Suppressor macrophage treated with lipopolysaccharide for 4 hours (primary cell): ENCODE measurements around the gene MT1F.
A peak's percentile ranks its signal among the peaks of the same experiment; 100 is the strongest.
"Not testable (repeated sequence)": the region's sequence is repeated elsewhere in the genome, so short reads cannot be mapped to it uniquely, and the experiment has no call there.

Source experiments
- DNase-seq: peaks from one replicate; pipeline ENCODE4 v3.0.0-alpha.2; 2020

The MT1F gene

DNA sequence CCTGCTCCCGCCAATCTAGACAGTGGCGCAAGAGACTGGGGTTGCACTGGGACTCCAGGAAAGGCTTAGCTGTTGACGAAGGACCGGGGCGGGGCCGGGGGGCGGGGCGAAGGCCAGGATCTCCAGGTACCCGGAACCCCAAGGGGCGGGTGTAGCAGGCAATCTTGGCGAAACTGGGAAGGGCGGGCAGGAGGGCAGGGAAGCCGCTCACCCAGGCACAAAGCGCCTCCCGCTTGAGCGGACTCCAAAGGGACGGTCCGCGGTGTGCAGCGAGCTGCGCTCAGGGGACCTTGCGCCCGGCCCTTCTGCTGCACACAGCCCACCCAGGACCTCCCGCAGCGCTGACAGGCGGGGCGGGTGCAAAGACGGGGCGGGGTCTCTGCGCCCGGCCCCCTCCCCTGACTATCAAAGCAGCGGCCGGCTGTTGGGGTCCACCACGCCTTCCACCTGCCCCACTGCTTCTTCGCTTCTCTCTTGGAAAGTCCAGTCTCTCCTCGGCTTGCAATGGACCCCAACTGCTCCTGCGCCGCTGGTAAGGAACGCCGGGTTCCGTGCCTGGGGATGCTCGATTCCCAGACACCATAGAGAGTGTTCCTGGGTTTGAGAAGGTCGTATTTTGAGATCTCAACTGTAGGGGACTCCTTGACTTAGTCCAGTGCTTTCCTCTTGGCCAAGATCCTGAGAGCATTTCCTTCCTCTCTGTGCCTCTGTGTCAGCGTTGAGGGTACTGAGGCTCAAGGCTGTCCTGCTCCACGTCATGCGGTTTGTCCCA is at the start of gene MT1F:
Gene MT1F (plus strand): TSS at position 405 of the 772 bp plus-strand sequence. CDS start 100 bp downstream, at position 505.
- DNase-seq, result peak; percentile 86

DNA sequence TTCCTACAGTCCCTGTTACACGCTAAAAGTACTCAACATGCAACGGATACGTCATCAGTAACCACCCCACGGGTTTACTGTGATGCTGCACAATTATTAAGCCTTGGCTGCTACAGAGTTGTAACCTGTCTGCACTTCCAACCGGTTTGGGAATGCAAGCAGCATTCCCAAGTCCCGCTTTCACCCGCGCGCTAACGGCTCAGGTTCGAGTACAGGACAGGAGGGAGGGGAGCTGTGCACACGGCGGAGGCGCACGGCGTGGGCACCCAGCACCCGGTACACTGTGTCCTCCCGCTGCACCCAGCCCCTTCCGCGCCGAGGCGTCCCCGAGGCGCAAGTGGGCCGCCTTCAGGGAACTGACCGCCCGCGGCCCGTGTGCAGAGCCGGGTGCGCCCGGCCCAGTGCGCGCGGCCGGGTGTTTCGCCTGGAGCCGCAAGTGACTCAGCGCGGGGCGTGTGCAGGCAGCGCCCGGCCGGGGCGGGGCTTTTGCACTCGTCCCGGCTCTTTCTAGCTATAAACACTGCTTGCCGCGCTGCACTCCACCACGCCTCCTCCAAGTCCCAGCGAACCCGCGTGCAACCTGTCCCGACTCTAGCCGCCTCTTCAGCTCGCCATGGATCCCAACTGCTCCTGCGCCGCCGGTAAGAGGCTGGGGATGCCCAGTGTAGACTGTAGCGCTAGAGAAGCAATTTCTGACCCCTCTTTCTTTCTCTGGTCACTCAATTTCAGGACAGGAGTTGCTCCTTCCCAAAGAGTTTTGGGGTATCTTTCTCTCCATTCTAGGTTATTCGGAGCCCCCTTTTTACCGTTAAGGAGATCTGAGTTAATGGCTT is 49.5 kb upstream of the MT1F start, which contains the start of gene MT2A:
Gene MT2A (plus strand): TSS at position 542 of the 833 bp plus-strand sequence. CDS start 72 bp downstream, at position 614.
- peak; percentile 99 for DNase-seq

GRCh38 chr16:56608876-56609462 is 48.8 kb upstream of the MT1F start:
- DNase-seq, result no peak

GRCh38 chr16:56609463-56609921 is 48.3 kb upstream of the MT1F start:
- peak; percentile 98 for DNase-seq

- peak; percentile 99 for DNase-seq
Observed at GRCh38 chr16:56610017-56610608, 47.6 kb upstream of the MT1F start.

GRCh38 chr16:56610609-56611111 is 47.1 kb upstream of the MT1F start:
- DNase-seq, result no peak

- peak; percentile 71 for DNase-seq
Observed at GRCh38 chr16:56611281-56611833, 46.4 kb upstream of the MT1F start.

- no peak for DNase-seq
Observed at GRCh38 chr16:56613706-56614105, 44.1 kb upstream of the MT1F start.

DNA sequence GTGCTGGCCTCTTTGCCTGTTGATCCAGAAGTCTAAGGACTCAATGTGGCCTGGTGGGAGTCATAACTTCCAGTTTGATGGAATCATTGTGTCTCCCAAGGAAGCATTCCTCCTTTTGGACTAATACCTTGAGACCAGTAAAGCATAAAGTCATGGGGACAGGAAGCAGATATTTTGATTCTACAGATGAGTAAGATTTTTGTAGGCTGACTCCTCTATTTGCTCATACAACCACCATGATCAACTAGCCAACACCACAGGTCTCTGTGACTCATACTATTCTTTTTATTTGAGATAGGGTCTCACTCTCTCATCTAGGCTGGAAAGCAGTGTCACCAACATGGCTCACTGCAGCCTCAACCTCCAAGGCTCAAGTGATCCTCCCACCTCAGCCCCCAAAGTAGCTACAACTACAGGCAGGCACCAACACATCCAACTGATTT is 43.2 kb upstream of the MT1F start:
- no peak for DNase-seq

DNA sequence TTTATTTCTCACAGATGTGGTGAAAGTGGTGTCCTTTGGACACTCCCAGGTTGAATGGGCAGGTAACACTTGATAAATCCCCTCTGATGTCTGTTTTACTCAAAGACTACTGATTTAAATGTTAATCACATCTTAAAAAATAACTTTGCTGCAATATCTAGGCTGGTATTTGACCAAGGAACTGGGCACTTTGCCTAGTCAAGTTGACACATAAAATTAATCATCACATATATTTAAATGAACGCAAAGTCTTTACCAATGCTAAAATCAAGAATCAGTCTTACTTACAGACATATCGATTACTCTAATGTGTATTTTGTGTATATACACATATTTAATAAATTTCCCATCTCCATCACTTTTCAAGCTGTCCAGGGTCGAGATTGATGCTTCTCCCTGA is 42.4 kb upstream of the MT1F start:
- DNase-seq, result no peak

GRCh38 chr16:56616608-56617211 is 41.0 kb upstream of the MT1F start:
- no peak for DNase-seq

DNA sequence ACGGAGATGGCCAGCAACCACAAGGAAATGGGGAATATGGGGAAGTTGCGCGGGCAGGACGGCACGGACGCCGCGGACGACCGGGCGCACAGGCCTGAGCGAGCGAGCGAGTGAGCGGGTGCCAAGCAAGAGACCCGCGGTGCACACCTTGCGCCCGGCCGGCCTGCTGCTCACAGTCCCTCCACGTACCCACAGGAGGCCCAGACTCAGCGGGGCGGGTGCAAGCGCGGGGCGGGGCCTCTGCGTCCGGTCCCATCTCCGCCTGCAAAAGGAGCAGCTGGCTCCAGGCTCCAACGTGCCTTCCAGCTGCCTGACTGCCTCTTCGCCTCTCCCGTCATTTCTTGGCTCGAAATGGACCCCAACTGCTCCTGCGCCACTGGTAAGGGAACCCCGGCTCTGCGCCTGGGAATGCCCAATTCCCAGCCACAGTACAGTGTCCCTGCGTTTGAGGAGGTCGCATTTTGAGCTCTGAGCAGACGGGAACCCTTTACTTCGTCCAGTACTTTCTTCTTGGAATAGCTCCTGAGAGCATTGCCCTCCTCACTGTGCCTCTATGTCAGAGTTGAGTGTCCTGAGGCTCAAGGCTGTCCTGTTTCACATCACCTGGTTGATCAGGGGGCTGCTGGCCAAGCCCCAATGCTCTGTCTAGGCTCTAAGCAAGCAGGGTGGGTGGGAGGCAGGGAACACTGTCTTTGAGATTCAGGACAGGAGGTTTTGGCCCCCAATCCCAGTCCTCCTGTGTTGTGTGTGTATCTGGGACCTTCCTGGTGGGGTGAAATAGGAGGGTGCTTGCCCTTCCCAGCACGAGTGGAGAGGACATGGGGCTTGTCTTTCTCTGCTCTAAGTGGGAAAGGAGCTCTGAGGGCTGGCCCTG is 40.3 kb upstream of the MT1F start:
- DNase-seq, result peak; percentile 39

- DNase-seq, result no peak
Observed at GRCh38 chr16:56618138-56618537, 39.6 kb upstream of the MT1F start.

DNA sequence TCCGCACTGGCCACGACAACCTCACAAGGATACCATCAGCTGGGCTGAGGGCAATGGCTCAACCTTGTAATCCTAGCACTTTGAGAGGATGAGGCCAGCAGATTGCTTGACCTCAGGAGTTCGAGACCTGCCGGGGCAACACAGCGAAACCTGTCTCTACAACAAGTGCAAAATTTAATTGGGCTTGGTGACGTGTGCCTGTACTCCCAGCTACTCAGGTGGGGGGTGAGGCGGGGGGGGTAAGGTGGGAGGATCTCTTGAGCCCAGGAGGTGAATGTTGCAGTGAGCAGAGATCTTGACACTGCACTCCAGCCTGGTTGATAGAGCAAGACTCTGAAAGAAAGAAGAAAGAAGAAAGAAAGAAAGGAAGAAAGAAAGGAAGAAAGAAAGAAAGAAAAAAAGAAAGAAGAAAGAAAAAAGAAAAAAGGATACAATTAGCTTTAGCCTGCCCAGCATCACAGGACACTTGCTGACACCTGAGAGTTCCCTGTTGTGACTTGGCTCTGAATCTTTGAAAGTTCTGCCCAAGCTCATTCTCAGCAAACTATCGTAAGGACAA is 37.3 kb upstream of the MT1F start:
- no peak for DNase-seq

DNA sequence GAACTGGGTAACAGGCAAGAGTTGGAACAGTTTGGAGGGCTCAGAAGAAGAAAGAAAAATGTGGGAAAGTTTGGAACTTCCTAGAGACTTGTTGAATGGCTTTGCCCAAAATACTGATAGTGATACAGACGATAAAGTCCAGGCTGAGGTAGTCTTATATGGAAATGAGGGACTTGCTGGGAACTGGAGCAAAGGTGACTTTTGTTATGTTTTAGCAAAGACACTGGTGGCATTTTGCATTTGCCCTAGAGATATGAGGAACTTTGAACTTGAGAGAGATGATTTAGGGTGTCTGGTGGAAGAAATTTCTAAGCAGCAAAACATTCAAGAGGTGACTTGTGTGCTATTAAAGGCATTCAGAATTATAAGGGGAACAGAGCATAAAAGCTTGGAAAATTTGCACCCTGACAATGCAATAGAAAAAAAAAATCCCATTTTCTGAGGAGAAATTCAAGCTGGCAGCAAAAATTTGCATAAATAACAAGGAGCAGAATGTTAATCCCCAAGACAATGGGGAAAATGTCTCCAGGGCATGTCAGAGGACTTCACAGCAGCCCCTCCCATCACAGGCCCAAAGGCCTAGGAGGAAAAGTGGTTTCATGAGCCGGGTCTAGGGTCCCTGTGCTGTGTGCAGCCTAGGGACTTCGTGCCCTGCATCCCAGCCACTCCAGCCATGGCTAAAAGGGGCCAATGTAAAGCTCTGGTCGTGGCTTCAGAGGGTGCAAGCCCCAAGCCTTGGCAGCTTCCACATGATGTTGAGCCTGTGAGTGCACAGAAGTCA is 35.9 kb upstream of the MT1F start:
- DNase-seq, result not testable (repeated sequence)

DNA sequence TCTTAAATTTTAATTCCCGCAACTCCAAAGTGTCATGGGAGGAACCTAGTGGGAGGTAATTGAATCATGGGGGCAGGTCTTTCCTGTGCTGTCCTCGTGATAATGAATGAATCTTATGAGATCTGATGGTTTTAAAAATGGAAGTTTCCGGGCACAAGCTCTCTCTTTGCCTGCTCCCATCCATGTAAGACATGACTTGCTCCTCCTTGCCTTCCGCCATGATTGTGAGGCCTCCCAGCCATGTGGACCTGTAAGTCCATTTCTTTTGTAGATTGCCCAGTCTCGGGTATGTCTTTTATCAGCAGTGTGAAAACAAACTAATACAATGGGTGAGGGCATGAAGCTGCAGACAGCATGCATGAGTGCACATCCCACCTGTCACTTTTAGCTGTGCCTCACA is 34.6 kb upstream of the MT1F start:
- not testable (repeated sequence) for DNase-seq

GRCh38 chr16:56623637-56624036 is 34.1 kb upstream of the MT1F start:
- DNase-seq, result no peak

DNA sequence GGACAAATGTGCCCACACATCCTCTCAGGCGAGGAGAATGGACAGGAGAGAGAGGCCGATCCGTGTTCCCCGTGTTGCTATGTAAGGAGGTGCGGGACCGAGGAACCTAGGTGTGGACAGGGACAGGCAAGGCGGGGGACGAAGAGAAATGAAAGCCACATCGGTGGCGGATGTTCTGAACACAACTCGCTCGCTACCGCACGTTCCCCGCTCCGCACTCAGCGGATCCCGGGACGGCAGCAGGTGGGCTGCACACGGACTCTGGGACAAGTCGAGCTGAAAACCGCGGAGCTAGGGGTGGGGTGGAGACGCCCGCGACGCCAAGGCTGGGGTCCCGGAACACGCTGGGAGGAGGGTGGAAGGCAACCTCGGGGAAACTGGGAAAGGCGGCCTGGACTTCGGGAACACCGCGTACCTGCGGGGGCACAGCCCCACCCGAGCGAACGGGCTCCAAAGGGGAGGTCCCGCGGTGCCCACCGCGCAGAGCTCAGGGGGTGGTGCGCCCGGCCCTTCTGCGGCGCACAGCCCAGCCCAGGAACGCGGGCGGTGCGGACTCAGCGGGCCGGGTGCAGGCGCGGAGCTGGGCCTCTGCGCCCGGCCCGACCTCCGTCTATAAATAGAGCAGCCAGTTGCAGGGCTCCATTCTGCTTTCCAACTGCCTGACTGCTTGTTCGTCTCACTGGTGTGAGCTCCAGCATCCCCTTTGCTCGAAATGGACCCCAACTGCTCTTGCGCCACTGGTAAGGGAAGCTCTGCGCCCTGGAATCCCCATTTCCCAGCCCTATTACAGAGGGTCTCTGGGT is 32.4 kb upstream of the MT1F start, which contains the start of gene MT1E:
Gene MT1E (plus strand): TSS at position 642 of the 803 bp plus-strand sequence. CDS start 71 bp downstream, at position 713.
- peak; percentile 87 for DNase-seq
